ENCODE results near the gene GZMM.

Gene GZMM

DNA sequence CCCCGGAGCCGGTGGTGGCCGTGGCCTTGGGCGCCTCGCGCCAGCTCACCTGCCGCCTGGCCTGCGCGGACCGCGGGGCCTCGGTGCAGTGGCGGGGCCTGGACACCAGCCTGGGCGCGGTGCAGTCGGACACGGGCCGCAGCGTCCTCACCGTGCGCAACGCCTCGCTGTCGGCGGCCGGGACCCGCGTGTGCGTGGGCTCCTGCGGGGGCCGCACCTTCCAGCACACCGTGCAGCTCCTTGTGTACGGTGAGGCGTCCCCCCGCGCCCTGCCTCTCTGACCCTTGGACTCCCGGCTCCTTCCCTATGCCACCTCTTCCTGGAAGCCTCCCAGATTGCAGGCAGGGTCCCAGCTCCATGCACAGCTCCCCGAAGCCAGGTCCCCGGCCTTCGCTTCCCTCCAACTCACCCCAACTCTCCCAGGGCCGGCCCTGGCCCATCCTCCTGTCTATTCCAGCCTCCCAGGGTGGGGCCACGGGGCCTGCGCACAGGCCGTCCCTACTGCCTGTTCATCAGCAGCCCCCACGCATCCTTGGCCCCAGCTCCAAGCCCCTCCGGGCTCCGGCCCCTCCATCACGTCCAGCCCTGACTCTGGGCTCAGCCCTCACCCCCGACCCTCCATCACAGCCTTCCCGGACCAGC lies 45.9 kb upstream of the GZMM start:
- ChIA-PET CTCF (interaction anchor here (0.9 kb wide), 1 partner anchor 13 kb away, joined by 5 read pairs; no protein-coding TSS in a partner anchor), POLR2A (no interaction called here)
- Histone ChIP-seq H3K36me3 (ENCODE audit: control insufficient read depth in 2 of 2, insufficient read depth in 1 of 2, low read length in 2 of 2) (no peaks in the 10 kb centered on the region), H3K9me3 (ENCODE audit: control insufficient read depth, insufficient read depth, low read depth, low read length) (no peaks in the 10 kb centered on the region), H3K4me3 (ENCODE audit: low read depth, low read length) (no peak overlapping the region), H3K27ac (ENCODE audit: extremely low read depth, low read depth, low read length) (no peak overlapping the region), H3K4me1 (ENCODE audit: control insufficient read depth, insufficient read depth, low read length) (no peaks in the 10 kb centered on the region)
- TF ChIP-seq ZNF311 (tag by site-specific recombination; IDR thresholded peaks at IDR 0.05; ENCODE audit: borderline replicate concordance) (no peak), ZBTB7A (tag by site-specific recombination; IDR thresholded peaks at IDR 0.05; ENCODE audit: low read depth) (0 out of 2 replicates have a peak, but pooled peaks have one; percentile 23)

DNA sequence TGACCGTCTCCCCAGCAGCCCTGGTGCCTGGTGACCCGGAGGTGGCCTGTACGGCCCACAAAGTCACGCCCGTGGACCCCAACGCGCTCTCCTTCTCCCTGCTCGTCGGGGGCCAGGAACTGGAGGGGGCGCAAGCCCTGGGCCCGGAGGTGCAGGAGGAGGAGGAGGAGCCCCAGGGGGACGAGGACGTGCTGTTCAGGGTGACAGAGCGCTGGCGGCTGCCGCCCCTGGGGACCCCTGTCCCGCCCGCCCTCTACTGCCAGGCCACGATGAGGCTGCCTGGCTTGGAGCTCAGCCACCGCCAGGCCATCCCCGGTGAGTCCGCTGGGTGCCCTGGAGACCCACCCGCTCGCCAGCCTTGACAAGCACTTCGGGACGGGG lies 45.4 kb upstream of the GZMM start:
- H3K36me3 ChIP-seq (ENCODE audit: control insufficient read depth in 2 of 2, insufficient read depth in 1 of 2, low read length in 2 of 2), result no peaks in the 10 kb centered on the region
- CTCF ChIA-PET, result interaction anchor here (0.9 kb wide), 1 partner anchor 12 kb away, joined by 5 read pairs; no protein-coding TSS in a partner anchor
- H3K4me3 ChIP-seq (ENCODE audit: low read depth, low read length), result no peak overlapping the region
- POLR2A ChIA-PET, result no interaction called here
- no peak overlapping the region for H3K27ac ChIP-seq (ENCODE audit: extremely low read depth, low read depth, low read length)
- no peaks in the 10 kb centered on the region for H3K9me3 ChIP-seq (ENCODE audit: control insufficient read depth, insufficient read depth, low read depth, low read length)
- TF ChIP-seq ZNF214 (tag by site-specific recombination; IDR thresholded peaks at IDR 0.05; ENCODE audit: borderline replicate concordance), result no peak
- TF ChIP-seq, protein P1, sequence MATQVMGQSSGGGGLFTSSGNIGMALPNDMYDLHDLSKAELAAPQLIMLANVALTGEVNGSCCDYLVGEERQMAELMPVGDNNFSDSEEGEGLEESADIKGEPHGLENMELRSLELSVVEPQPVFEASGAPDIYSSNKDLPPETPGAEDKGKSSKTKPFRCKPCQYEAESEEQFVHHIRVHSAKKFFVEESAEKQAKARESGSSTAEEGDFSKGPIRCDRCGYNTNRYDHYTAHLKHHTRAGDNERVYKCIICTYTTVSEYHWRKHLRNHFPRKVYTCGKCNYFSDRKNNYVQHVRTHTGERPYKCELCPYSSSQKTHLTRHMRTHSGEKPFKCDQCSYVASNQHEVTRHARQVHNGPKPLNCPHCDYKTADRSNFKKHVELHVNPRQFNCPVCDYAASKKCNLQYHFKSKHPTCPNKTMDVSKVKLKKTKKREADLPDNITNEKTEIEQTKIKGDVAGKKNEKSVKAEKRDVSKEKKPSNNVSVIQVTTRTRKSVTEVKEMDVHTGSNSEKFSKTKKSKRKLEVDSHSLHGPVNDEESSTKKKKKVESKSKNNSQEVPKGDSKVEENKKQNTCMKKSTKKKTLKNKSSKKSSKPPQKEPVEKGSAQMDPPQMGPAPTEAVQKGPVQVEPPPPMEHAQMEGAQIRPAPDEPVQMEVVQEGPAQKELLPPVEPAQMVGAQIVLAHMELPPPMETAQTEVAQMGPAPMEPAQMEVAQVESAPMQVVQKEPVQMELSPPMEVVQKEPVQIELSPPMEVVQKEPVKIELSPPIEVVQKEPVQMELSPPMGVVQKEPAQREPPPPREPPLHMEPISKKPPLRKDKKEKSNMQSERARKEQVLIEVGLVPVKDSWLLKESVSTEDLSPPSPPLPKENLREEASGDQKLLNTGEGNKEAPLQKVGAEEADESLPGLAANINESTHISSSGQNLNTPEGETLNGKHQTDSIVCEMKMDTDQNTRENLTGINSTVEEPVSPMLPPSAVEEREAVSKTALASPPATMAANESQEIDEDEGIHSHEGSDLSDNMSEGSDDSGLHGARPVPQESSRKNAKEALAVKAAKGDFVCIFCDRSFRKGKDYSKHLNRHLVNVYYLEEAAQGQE (tag by site-specific recombination; IDR thresholded peaks at IDR 0.05), result no peak
- no peaks in the 10 kb centered on the region for H3K4me1 ChIP-seq (ENCODE audit: control insufficient read depth, insufficient read depth, low read length)

DNA sequence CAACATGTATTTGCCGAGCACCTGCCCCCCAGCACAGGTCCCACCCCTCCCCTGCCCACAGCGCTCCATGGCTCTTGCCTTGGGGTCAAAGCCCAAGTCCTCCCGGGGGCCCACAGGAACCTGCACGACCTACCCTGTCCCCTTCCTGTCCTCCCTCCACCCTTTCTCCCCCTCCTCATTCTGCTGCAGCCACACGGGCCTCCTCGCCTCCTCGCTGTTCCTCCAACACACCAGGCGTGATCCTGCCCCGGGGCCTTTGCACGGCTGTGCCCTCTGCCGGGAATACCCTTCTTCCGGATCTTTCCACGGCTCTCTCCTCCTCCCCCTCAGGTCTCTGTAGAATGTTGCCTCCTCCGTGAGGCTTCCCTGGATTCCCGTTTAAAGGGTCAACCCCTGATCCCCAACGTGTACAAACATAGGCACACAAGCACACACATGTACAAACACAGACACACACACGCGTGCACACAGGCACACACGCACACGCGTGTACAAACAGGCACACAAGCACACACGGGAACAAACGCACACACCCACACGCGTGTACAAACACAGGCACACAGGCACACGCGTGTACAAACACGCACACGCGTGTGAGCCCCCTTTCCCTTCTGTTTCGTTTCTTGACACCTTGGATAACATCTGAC lies 44.8 kb upstream of the GZMM start:
- no peaks in the 10 kb centered on the region for H3K36me3 ChIP-seq (ENCODE audit: control insufficient read depth in 2 of 2, insufficient read depth in 1 of 2, low read length in 2 of 2)
- ChIA-PET POLR2A (no interaction called here), CTCF (no interaction called here)
- TF ChIP-seq, protein P2, sequence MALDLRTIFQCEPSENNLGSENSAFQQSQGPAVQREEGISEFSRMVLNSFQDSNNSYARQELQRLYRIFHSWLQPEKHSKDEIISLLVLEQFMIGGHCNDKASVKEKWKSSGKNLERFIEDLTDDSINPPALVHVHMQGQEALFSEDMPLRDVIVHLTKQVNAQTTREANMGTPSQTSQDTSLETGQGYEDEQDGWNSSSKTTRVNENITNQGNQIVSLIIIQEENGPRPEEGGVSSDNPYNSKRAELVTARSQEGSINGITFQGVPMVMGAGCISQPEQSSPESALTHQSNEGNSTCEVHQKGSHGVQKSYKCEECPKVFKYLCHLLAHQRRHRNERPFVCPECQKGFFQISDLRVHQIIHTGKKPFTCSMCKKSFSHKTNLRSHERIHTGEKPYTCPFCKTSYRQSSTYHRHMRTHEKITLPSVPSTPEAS (tag by site-specific recombination; IDR thresholded peaks at IDR 0.05), result peak; percentile 29; the same call in 1 of the 2 replicates
- TF ChIP-seq ZNF529 (tag by site-specific recombination; IDR thresholded peaks at IDR 0.05; ENCODE audit: insufficient replicate concordance) (no peak), ZNF623 (tag by site-specific recombination; IDR thresholded peaks at IDR 0.05) (peak; percentile 99), ZNF350 (tag by site-specific recombination; IDR thresholded peaks at IDR 0.05) (no peak), ZNF658 (tag by site-specific recombination; IDR thresholded peaks at IDR 0.05) (no peak), KLF10 (tag by site-specific recombination; IDR thresholded peaks at IDR 0.05) (no peak), ZNF341 (tag by site-specific recombination; IDR thresholded peaks at IDR 0.05; ENCODE audit: low read depth) (peak; percentile 29; the same call in 1 of the 2 replicates)
- H3K27ac ChIP-seq (ENCODE audit: extremely low read depth, low read depth, low read length), result no peak overlapping the region
- H3K4me3 ChIP-seq (ENCODE audit: low read depth, low read length), result no peak overlapping the region
- H3K4me1 ChIP-seq (ENCODE audit: control insufficient read depth, insufficient read depth, low read length), result no peaks in the 10 kb centered on the region
- no peaks in the 10 kb centered on the region for H3K9me3 ChIP-seq (ENCODE audit: control insufficient read depth, insufficient read depth, low read depth, low read length)

DNA sequence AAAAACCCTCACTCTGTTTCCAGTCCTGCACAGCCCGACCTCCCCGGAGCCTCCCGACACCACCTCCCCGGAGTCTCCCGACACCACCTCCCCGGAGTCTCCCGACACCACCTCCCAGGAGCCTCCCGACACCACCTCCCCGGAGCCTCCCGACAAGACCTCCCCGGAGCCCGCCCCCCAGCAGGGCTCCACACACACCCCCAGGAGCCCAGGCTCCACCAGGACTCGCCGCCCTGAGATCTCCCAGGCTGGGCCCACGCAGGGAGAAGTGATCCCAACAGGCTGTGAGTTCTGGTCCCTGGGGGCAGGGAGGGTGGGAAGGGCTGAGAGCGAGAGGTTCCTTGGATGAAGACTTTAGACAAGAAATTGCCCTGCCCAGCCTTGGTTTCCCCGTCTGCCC lies 42.2 kb upstream of the GZMM start:
- CTCF ChIA-PET, result no interaction called here
- Histone ChIP-seq H3K4me3 (ENCODE audit: low read depth, low read length) (no peak overlapping the region), H3K4me1 (ENCODE audit: control insufficient read depth, insufficient read depth, low read length) (peaks cover 2% of the 10 kb centered on the region; the same call in 1 of the 2 replicates), H3K9me3 (ENCODE audit: control insufficient read depth, insufficient read depth, low read depth, low read length) (no peaks in the 10 kb centered on the region), H3K36me3 (ENCODE audit: control insufficient read depth in 2 of 2, insufficient read depth in 1 of 2, low read length in 2 of 2) (no peaks in the 10 kb centered on the region), H3K27ac (ENCODE audit: extremely low read depth, low read depth, low read length) (no peak overlapping the region)
- POLR2A ChIA-PET, result no interaction called here
- TF ChIP-seq ZNF596 (tag by site-specific recombination; IDR thresholded peaks at IDR 0.05), result no peak
- TF ChIP-seq ZNF585B (tag by site-specific recombination; IDR thresholded peaks at IDR 0.05), result no peak
- peak; percentile 98 for TF ChIP-seq GLIS1 (tag by site-specific recombination; IDR thresholded peaks at IDR 0.05)
- TF ChIP-seq, protein P3, sequence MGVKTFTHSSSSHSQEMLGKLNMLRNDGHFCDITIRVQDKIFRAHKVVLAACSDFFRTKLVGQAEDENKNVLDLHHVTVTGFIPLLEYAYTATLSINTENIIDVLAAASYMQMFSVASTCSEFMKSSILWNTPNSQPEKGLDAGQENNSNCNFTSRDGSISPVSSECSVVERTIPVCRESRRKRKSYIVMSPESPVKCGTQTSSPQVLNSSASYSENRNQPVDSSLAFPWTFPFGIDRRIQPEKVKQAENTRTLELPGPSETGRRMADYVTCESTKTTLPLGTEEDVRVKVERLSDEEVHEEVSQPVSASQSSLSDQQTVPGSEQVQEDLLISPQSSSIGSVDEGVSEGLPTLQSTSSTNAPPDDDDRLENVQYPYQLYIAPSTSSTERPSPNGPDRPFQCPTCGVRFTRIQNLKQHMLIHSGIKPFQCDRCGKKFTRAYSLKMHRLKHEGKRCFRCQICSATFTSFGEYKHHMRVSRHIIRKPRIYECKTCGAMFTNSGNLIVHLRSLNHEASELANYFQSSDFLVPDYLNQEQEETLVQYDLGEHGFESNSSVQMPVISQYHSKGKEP (tag by site-specific recombination; IDR thresholded peaks at IDR 0.05), result no peak
- no peak for TF ChIP-seq ZNF658 (tag by site-specific recombination; IDR thresholded peaks at IDR 0.05)
- TF ChIP-seq KLF1 (tag by site-specific recombination; IDR thresholded peaks at IDR 0.05), result 0 out of 2 replicates have a peak, but pooled peaks have one; percentile 10
- TF ChIP-seq, protein P4, sequence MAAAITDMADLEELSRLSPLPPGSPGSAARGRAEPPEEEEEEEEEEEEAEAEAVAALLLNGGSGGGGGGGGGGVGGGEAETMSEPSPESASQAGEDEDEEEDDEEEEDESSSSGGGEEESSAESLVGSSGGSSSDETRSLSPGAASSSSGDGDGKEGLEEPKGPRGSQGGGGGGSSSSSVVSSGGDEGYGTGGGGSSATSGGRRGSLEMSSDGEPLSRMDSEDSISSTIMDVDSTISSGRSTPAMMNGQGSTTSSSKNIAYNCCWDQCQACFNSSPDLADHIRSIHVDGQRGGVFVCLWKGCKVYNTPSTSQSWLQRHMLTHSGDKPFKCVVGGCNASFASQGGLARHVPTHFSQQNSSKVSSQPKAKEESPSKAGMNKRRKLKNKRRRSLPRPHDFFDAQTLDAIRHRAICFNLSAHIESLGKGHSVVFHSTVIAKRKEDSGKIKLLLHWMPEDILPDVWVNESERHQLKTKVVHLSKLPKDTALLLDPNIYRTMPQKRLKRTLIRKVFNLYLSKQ (tag by site-specific recombination; IDR thresholded peaks at IDR 0.05; ENCODE audit: borderline replicate concordance), result no peak
